ENCODE measurements around the gene SLC25A21. TPM values are rescaled to one million over a fixed set of nuclear protein-coding genes. Genes with fewer than 3 reads are reported as not detected.

Gene SLC25A21
- total RNA-seq, 2 experiments from 2014 or later, result not detected

DNA sequence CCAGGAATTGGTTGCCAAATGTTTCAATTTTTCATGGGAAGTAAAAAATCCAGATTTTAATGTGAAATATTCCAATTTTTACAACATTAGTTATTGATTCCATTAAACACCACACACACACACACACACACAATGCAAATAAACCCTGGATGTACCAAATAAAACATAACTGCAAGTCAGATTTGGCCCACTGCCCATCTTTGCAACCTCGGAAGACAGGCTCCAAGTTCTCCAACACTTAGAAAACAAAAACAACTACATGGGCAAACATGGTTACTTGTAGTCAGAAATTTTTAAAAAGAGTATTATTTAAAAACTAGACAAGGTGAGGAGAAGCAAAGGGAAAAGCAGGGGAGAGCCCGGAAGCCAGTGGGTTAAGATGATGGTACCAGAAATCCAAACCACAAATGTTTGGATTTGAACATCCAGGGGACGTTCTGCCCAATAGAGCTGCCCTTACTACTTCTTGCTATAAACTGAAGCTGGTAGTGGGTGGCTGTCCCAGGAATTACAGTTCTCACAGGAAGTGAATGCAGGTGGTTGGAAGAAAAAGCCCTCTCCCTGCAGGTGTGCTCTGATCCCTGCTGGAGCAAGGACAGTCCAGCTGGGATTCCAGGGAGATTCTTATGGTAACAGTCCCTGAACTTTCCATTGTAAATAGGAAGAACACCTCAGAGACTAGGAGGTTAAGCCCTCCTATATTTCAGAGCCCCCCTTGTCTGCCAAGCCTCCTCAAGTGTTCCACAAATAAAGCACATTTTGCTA lies 111.7 kb downstream of the SLC25A21 start:
- Mint-ChIP-seq H3K9me3 (peaks cover 3% of the 10 kb centered on the region), H3K27ac (no peak overlapping the region), H3K36me3 (ENCODE audit: low read depth) (no peaks in the 10 kb centered on the region), H3K27me3 (no peaks in the 10 kb centered on the region), H3K4me3 (no peak overlapping the region), H3K4me1 (ENCODE audit: low read depth) (no peaks in the 10 kb centered on the region)
- no peak for ATAC-seq (ENCODE audit: poor library complexity)
- Histone ChIP-seq H3K4me3 (ENCODE audit: low read length) (no peak overlapping the region), H3K36me3 (ENCODE audit: insufficient read depth, low read length) (no peaks in the 10 kb centered on the region), H3K4me1 (ENCODE audit: insufficient read depth, low read length) (no peaks in the 10 kb centered on the region), H3K27ac (ENCODE audit: low read depth in 1 of 2, low read length in 2 of 2) (no peak overlapping the region), H3K27me3 (ENCODE audit: control insufficient read depth in 1 of 2, insufficient read depth in 2 of 2, low read length in 2 of 2) (no peaks in the 10 kb centered on the region), H3K9me3 (ENCODE audit: control insufficient read depth in 1 of 2, insufficient read depth in 1 of 2, low read length in 2 of 2) (no peaks in the 10 kb centered on the region)
- POLR2A ChIA-PET, result no interaction called here
- no peak for DNase-seq
- intact Hi-C loops (cut with DNase I, micrococcal nuclease), result no loop called here
- CTCF ChIA-PET, result no interaction called here
- TF ChIP-seq, protein P1, sequence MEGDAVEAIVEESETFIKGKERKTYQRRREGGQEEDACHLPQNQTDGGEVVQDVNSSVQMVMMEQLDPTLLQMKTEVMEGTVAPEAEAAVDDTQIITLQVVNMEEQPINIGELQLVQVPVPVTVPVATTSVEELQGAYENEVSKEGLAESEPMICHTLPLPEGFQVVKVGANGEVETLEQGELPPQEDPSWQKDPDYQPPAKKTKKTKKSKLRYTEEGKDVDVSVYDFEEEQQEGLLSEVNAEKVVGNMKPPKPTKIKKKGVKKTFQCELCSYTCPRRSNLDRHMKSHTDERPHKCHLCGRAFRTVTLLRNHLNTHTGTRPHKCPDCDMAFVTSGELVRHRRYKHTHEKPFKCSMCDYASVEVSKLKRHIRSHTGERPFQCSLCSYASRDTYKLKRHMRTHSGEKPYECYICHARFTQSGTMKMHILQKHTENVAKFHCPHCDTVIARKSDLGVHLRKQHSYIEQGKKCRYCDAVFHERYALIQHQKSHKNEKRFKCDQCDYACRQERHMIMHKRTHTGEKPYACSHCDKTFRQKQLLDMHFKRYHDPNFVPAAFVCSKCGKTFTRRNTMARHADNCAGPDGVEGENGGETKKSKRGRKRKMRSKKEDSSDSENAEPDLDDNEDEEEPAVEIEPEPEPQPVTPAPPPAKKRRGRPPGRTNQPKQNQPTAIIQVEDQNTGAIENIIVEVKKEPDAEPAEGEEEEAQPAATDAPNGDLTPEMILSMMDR (IDR thresholded peaks at IDR 0.05), result no peak

DNA sequence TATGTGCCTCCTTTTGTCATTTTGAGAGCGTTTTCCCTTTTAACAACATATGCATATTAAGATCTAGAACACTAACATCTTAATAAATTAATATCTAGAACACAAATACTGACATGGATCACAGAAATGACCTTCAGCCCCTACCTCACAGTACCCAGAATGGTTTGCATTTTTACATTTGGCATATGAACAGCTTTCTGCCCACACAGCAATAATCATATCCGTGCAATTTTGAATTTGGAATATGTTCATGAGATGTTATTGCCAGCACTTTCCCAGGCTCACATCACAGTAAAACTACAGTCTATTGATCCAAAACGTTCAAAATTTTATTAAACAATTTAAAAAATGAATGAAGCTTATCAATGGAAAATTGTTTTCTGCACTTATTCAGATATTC lies 114.6 kb downstream of the SLC25A21 start:
- CTCF ChIA-PET, result no interaction called here
- no peaks in the 10 kb centered on the region for H3K9me3 ChIP-seq (ENCODE audit: control insufficient read depth in 1 of 2, insufficient read depth in 1 of 2, low read length in 2 of 2)
- H3K27me3 Mint-ChIP-seq, result no peaks in the 10 kb centered on the region
- H3K36me3 ChIP-seq (ENCODE audit: insufficient read depth, low read length), result no peaks in the 10 kb centered on the region
- intact Hi-C loops (cut with DNase I, micrococcal nuclease), result no loop called here
- no peak overlapping the region for H3K4me3 ChIP-seq (ENCODE audit: low read length)
- H3K36me3 Mint-ChIP-seq (ENCODE audit: low read depth), result no peaks in the 10 kb centered on the region
- H3K4me3 Mint-ChIP-seq, result no peak overlapping the region
- H3K27ac ChIP-seq (ENCODE audit: low read depth in 1 of 2, low read length in 2 of 2), result no peak overlapping the region
- ATAC-seq (ENCODE audit: poor library complexity), result no peak
- TF ChIP-seq, protein P1 (IDR thresholded peaks at IDR 0.05), result no peak
- H3K4me1 Mint-ChIP-seq (ENCODE audit: low read depth), result no peaks in the 10 kb centered on the region
- POLR2A ChIA-PET, result no interaction called here
- no peaks in the 10 kb centered on the region for H3K27me3 ChIP-seq (ENCODE audit: control insufficient read depth in 1 of 2, insufficient read depth in 2 of 2, low read length in 2 of 2)
- H3K9me3 Mint-ChIP-seq, result peaks cover 7% of the 10 kb centered on the region
- no peak for DNase-seq
- H3K4me1 ChIP-seq (ENCODE audit: insufficient read depth, low read length), result no peaks in the 10 kb centered on the region
- H3K27ac Mint-ChIP-seq, result no peak overlapping the region

DNA sequence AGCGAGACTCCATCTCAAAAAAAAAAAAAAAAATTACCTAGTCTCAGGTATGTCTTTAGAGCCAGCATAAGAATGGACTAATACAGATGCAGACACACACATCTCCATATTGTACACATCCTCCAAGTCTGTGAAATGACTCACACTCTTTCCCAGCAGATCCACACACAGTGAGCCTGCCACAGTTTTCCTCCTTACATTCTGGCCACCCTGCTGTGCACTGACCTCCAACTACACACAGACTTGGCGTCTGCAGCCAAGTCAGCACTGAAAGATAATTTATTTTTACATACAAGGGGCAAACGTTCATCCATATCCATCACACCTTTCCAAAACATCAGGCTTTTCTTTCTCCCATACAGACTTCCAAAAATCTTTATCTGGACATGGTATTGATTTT lies 115.9 kb downstream of the SLC25A21 start:
- DNase-seq (no peak), ATAC-seq (ENCODE audit: poor library complexity) (no peak)
- Histone ChIP-seq H3K36me3 (ENCODE audit: insufficient read depth, low read length) (no peaks in the 10 kb centered on the region), H3K27me3 (ENCODE audit: control insufficient read depth in 1 of 2, insufficient read depth in 2 of 2, low read length in 2 of 2) (no peaks in the 10 kb centered on the region), H3K27ac (ENCODE audit: low read depth in 1 of 2, low read length in 2 of 2) (no peak overlapping the region), H3K4me1 (ENCODE audit: insufficient read depth, low read length) (no peaks in the 10 kb centered on the region), H3K9me3 (ENCODE audit: control insufficient read depth in 1 of 2, insufficient read depth in 1 of 2, low read length in 2 of 2) (peaks cover 0 to 3% of the 10 kb centered on the region in 2 experiments), H3K4me3 (ENCODE audit: low read length) (no peak overlapping the region)
- Mint-ChIP-seq H3K9me3 (peaks cover 4% of the 10 kb centered on the region), H3K27me3 (no peaks in the 10 kb centered on the region), H3K27ac (no peak overlapping the region), H3K4me3 (no peak overlapping the region), H3K4me1 (ENCODE audit: low read depth) (no peaks in the 10 kb centered on the region), H3K36me3 (ENCODE audit: low read depth) (no peaks in the 10 kb centered on the region)
- TF ChIP-seq, protein P1 (IDR thresholded peaks at IDR 0.05), result no peak
- POLR2A ChIA-PET, result no interaction called here
- CTCF ChIA-PET, result no interaction called here
- intact Hi-C loops (cut with DNase I, micrococcal nuclease), result no loop called here

All from CD4-positive, alpha-beta T cell (primary cell).